Ectodermal cell (in vitro differentiated cells): Measurements from ENCODE around the gene GPR171.
"Not testable (repeated sequence)": the region's sequence is repeated elsewhere in the genome, so short reads cannot be mapped to it uniquely, and the experiment has no call there.

Experiments
- H3K27ac ChIP-seq: 2 replicates; pipeline ENCODE4 v1.7.0; 2013; ENCODE audit warnings: mild to moderate bottlenecking, low read depth, low read length; ENCODE audit not compliant: insufficient read depth, poor library complexity, severe bottlenecking
- H3K27me3 ChIP-seq: 2 replicates; pipeline ENCODE4 v1.7.0; 2013; ENCODE audit warnings: mild to moderate bottlenecking, low read length; ENCODE audit not compliant: insufficient read depth, control insufficient read depth, poor library complexity, severe bottlenecking
- H3K36me3 ChIP-seq: one replicate; pipeline ENCODE4 v1.7.0; 2013; ENCODE audit warnings: low read length; ENCODE audit not compliant: control insufficient read depth, insufficient read depth
- H3K4me1 ChIP-seq: one replicate; pipeline ENCODE4 v1.7.0; 2013; ENCODE audit warnings: low read length; ENCODE audit not compliant: control insufficient read depth, insufficient read depth
- H3K4me3 ChIP-seq: 2 replicates; pipeline ENCODE4 v1.7.0; 2013; ENCODE audit warnings: low read depth, low read length, control low read depth; ENCODE audit not compliant: insufficient read depth
- H3K9me3 ChIP-seq: 2 replicates; pipeline ENCODE4 v1.7.0; 2013; ENCODE audit warnings: mild to moderate bottlenecking, low read length, moderate library complexity; ENCODE audit not compliant: control insufficient read depth
- WGBS, 2 experiments: methylation state at CpG; one replicate each; pipeline ENCODE4 v1.1.7; 2013; ENCODE audit warnings: missing lambda C conversion rate in 2 of 2; 5-methylcytosine and 5-hydroxymethylcytosine counted together

GPR171 gene

DNA sequence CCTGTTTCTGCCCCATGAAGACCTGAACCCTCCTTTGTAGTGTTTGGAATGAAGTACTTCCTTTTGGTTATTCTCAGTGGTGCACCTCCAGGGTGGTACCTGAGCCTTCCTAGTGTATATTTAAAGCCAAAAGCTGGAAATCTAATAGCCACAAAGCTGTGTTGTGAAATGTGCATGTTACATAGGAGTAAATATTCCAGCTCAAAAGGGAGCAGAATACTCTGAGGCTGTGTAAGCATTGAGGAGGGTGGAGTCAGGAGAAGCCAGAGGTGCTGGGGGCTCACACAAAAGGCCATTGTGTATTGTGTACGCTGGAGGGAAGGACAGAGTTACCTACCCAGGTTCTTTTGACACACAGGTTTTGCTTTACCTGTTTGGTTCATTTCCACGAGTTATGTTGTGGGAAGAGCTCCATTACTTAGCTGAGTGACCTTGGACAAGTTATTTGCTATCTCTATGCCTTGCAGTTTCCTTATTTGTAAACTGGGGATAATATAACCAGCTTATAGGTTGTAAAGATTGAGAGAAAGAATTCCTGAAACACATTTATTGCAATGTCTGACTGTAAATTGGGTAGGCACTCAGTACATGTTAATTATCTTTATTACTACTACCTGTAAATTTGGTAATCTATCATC, 24.7 kb downstream of the GPR171 start:
- WGBS, 2 experiments: 81 to 83% methylated on average over 2 of the region's 2 CpGs
- Histone ChIP-seq H3K27ac (no peak overlapping the region), H3K4me1 (no peaks in the 10 kb centered on the region), H3K4me3 (no peak overlapping the region), H3K27me3 (no peaks in the 10 kb centered on the region), H3K9me3 (no peaks in the 10 kb centered on the region), H3K36me3 (no peaks in the 10 kb centered on the region)

DNA sequence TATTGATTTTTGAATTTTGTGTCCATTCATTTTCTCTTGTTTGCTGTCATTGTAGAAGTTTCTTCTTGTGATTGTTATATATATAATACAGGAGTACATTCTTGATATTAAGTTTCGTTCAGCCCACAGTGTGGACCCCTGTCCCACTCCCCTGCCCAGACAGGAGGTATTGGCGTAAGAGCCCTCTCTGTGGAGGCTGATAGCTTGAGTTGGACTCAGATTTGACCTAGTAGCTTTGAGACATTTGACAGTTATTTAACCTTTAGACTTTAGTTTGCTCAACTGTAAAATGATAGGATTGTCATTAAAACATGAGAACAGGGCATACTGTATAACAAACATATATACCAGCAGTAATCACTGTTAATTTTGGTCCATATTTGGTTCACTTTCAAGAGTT, 27.1 kb downstream of the GPR171 start:
- H3K27me3 ChIP-seq: no peaks in the 10 kb centered on the region
- no peak overlapping the region for H3K27ac ChIP-seq
- no peaks in the 10 kb centered on the region for H3K9me3 ChIP-seq
- WGBS, 2 experiments: 91 to 100% methylated on average over 1 to 2 of the region's 2 CpGs
- no peaks in the 10 kb centered on the region for H3K36me3 ChIP-seq
- H3K4me1 ChIP-seq: no peaks in the 10 kb centered on the region
- no peak overlapping the region for H3K4me3 ChIP-seq

DNA sequence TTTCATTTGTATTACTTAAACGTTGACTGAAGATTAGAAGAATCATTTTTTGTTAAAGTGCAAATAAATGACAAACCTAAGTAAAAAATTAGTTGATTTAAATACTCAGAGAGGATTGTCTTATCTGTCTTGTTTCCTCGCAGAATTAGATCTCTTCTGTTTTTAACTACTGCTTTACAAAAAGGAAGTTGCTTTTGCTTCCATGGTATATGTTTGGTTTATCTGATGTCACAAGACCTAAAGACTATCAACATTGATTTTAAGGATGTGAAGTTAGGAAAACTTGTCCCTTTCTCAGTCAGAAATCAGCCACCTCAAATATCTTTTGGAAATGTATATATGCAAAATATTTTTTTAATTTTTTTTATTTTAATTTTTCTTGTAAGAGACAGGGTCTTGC, 28.7 kb downstream of the GPR171 start:
- Histone ChIP-seq H3K9me3 (no peaks in the 10 kb centered on the region), H3K36me3 (no peaks in the 10 kb centered on the region), H3K4me1 (no peaks in the 10 kb centered on the region), H3K27ac (no peak overlapping the region), H3K27me3 (no peaks in the 10 kb centered on the region), H3K4me3 (no peak overlapping the region)
- WGBS, 2 experiments: 91% methylated on average over 2 of the region's 2 CpGs; no CpG with 5 or more reads in 1 of the 2 experiments

DNA sequence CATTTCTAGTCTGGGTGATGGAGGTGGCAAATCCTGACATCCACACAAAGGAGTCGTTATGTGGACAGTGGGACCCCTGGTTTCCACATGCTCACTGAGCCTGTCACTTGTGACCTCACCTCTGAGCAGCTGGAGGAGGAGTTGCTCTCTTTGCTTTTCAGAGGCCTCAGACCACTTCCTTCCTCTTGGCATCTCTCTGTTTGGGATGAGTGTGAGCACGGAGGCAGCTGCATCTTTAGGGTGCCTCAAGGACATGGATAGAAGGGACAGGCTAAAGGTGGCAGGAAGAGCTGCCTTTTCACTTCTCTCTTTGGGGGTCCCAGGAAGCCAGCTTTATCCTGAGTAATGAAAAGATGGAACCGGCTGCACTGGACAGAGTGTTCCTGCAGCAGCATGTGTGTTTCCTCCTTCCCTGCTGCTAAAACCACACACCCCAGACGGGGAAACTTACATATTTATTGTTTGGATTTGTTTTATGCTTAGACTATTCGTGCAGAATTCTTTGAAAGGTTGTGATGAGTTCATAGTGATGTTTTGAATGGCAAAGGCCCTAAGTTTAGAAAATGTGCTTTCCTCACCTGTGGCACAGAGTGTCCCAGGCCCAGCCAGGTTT, 31.8 kb downstream of the GPR171 start:
- Histone ChIP-seq H3K27ac (no peak overlapping the region), H3K27me3 (no peaks in the 10 kb centered on the region), H3K36me3 (no peaks in the 10 kb centered on the region), H3K4me3 (no peak overlapping the region), H3K9me3 (no peaks in the 10 kb centered on the region), H3K4me1 (no peaks in the 10 kb centered on the region)
- 81 to 84% methylated on average over 5 of the region's 5 CpGs for WGBS, 2 experiments

DNA sequence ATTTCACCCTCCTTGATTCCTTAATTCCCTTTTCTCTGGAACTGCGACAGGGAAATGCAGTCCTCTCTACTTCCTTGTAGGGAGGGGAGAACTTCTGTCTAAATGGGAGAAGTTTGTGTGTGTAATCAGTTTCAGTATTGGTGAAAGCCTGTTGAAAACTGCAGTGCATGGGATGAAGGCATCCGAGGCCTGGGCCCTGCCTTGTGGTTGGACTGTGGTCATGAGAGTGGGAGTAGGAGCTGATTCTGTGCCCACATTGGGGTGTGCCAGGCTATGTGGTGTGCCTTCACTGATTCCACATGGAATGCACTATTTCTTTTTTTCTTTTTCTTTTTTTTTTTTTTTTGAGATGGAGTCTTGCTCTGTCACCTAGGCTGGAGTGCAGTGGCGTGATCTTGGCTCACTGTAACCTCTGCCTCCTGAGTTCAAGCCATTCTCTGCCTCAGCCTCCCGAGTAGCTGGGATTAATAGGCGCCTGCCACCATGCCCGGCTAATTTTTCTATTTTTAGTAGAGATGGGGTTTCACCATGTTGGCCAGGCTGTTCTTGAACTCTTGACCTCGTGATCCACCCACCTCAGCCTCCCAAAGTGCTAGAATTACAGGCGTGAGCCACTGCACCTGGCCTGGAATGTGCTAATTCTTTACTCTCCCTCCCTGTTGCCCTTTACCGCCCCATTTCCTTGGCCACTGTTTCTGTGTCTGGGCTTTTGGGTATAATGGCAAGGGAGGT, 32.9 kb downstream of the GPR171 start:
- H3K27ac ChIP-seq, H3K4me3 ChIP-seq, H3K27me3 ChIP-seq, H3K9me3 ChIP-seq, H3K4me1 ChIP-seq, H3K36me3 ChIP-seq: not testable (repeated sequence)
- WGBS, 2 experiments: 90 to 92% methylated on average over 8 to 9 of the region's 9 CpGs

DNA sequence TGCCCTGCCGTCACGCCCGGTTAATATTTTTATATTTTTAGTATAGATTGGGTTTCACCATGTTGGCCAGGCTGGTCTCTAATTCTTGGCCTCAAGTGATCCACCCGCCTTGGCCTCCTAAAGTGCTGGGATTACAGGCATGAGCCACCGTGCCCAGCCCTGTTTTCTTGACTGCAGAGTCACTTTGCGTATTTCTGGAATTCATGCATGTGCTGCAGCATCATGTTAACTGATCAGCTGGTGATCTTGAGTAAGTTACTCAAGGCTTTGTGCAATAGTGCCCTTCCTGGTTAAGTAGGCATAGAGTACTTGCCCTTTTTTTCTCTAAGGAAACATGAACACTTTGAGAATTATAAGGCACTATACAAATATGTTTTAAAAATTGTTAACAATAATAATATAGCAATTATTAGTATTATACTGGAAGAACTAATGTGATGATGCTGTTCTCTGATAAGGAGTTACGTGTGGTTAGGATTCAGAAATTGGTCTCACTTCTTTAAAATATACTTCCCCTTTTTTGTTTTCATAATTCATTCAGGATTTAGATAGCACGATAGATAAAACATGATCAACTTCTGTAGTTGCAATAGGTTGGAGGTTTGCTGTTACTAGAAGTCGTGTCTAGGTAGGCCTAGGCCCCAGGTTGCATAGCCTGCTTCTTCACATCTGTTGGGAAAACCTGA, 33.6 kb downstream of the GPR171 start:
- Histone ChIP-seq H3K27ac (no peak overlapping the region), H3K9me3 (no peaks in the 10 kb centered on the region), H3K4me3 (no peak overlapping the region), H3K4me1 (no peaks in the 10 kb centered on the region), H3K36me3 (no peaks in the 10 kb centered on the region), H3K27me3 (no peaks in the 10 kb centered on the region)
- 93% methylated on average over 8 to 9 of the region's 9 CpGs for WGBS, 2 experiments

DNA sequence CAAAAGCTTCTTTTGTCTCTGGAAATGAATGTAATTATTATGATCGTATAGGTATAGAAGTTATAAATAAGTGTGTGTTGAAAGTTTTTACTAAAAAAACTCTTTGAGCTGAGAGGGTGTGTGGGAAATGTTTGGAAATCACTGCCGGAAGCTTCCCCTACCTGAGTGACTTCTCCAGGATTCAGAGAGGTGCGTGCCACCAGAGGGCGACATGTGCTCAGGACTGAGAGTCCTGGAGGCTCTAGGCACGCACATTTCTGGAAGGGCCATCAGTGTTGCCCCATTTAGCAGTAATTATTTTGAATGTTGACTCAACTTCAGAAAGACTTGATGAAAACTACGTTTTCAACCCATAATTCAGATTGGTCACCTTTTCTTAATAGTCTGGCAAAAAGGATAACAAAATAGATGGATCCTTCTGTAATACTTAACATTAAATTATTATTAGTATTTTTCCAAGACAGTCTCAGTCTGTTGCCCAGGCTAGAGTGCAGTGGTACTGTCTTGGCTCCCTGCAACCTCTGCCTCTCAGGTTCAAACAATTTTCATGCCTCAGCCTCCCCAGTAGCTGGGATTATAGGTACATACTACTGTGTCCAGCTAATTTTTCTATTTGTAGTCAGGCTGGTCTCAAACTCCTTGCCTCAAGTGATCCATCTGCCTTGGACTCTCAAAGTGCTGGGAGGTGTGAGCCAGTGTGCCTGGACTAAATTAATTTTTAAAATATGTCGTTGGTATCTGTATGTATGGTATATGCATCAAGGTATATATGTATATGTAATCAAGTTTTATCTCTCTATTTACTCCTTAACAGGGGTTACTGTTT, 34.5 kb downstream of the GPR171 start:
- no peaks in the 10 kb centered on the region for H3K4me1 ChIP-seq
- no peak overlapping the region for H3K4me3 ChIP-seq
- no peaks in the 10 kb centered on the region for H3K9me3 ChIP-seq
- no peak overlapping the region for H3K27ac ChIP-seq
- no peaks in the 10 kb centered on the region for H3K36me3 ChIP-seq
- WGBS, 2 experiments: 31 to 35% methylated on average over 5 to 6 of the region's 7 CpGs
- no peaks in the 10 kb centered on the region for H3K27me3 ChIP-seq

DNA sequence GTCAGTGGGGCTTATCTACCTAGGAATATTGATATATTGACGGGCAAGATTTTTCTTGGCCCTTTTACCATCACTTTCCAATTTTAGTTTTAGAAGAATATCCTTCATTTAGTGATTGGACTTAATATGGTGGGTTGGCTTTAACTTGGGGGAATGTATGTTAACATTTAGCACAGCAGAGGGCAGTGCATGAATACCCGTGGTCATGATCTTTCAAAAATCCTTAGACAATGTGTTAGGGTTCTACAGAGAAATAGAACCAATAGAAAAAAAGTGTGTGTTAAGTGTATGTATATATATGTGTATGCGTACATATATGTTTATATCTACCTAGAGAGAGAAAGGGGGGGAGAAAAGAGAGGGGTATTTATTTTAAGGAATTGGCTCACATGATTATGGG, 36.9 kb downstream of the GPR171 start:
- H3K4me3 ChIP-seq: no peak overlapping the region
- no peaks in the 10 kb centered on the region for H3K4me1 ChIP-seq
- H3K36me3 ChIP-seq: no peaks in the 10 kb centered on the region
- 92% methylated on average over 2 of the region's 3 CpGs for WGBS, 2 experiments
- no peaks in the 10 kb centered on the region for H3K9me3 ChIP-seq
- H3K27ac ChIP-seq: no peak overlapping the region
- no peaks in the 10 kb centered on the region for H3K27me3 ChIP-seq

DNA sequence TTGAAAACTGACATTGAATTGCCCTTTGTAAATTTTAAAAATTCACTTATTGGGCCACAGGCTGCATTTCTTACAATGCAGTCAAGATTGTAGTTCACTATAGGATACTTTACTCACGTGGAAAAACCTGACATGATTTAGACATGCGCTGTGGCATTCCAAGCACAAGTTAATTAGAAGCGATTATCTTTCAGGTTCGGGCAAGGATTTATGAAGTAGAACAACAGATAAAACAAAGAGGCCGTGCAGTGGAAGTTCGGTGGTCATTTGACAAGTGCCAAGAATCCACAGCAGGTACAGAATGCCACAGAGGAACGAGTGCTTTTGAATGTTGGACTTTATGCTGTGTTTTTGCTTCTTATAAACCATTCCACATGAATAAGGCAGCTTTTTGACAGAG, 37.8 kb downstream of the GPR171 start:
- Histone ChIP-seq H3K36me3 (no peaks in the 10 kb centered on the region), H3K27me3 (no peaks in the 10 kb centered on the region), H3K9me3 (no peaks in the 10 kb centered on the region), H3K4me3 (no peak overlapping the region), H3K4me1 (no peaks in the 10 kb centered on the region), H3K27ac (no peak overlapping the region)
- 95% methylated on average over 7 of the region's 7 CpGs for WGBS, 2 experiments
